K562 (cell line): Measurements from ENCODE around the gene PSMC6. TPM values are rescaled to one million over a fixed set of nuclear protein-coding genes. Genes with fewer than 3 reads are reported as not detected.

Source experiments
- CHD7 ChIP-seq: fragments of 200-600 bp; sonication (generic); IDR thresholded peaks from one replicate; pipeline ENCODE4 v1.6.1; 2012; ENCODE audit warnings: mild to moderate bottlenecking, low read depth, low read length, inconsistent platforms
- COPS2 ChIP-seq: fragments of 450-650 bp; conservative IDR thresholded peaks from 2 replicates; pipeline ENCODE4 v1.6.1; 2016; ENCODE audit warnings: mild to moderate bottlenecking, moderate library complexity
- CREB5 ChIP-seq: fragments of 250-450 bp; sonication (Bioruptor Pico); IDR thresholded peaks from 2 replicates; pipeline ENCODE4 v1.5.0; 2020; ENCODE audit warnings: mild to moderate bottlenecking
- CTBP1 ChIP-seq: fragments of 450-650 bp; IDR thresholded peaks from 2 replicates; pipeline ENCODE4 v1.6.1; 2016; ENCODE audit warnings: borderline replicate concordance
- CXXC5 ChIP-seq: fragments of 250-450 bp; sonication (Bioruptor Pico); IDR thresholded peaks from 2 replicates; pipeline ENCODE4 v1.8.0; 2022; ENCODE audit warnings: inconsistent platforms, mild to moderate bottlenecking, moderate library complexity
- GATAD2B ChIP-seq: fragments of 450-650 bp; IDR thresholded peaks from 2 replicates; pipeline ENCODE4 v1.6.1; 2017; ENCODE audit warnings: mild to moderate bottlenecking, borderline replicate concordance
- JUN ChIP-seq, 2 experiments: sonication (generic) in 1 of 2; formaldehyde crosslinking in 1 of 2; IDR thresholded peaks; 2 replicates each; pipeline versions ENCODE4 v1.6.1 to v1.8.0; 2012 to 2022; ENCODE audit warnings: borderline replicate concordance in 2 of 2, mild to moderate bottlenecking in 2 of 2, improper control_type of control experiment in 1 of 2, low read depth in 1 of 2, low read length in 1 of 2, missing genetic modification reagents in 1 of 2
- MNT ChIP-seq, 2 experiments: fragments of 450-650 bp; conservative IDR thresholded peaks; 2 replicates each; pipeline ENCODE4 v1.6.1; 2017; ENCODE audit warnings: mild to moderate bottlenecking in 2 of 2, moderate library complexity in 2 of 2
- MYC ChIP-seq, 2 experiments: fragments of 250-450 bp in 1 of 2; sonication (Bioruptor Pico) in 1 of 2; IDR thresholded peaks; 2 replicates each; pipeline versions ENCODE4 v1.5.1 to v1.6.1; 2012 to 2021; ENCODE audit warnings: low read depth in 2 of 2, borderline replicate concordance in 1 of 2, improper control_type of control experiment in 1 of 2, low read length in 1 of 2, mild to moderate bottlenecking in 1 of 2, moderate library complexity in 1 of 2
- RB1 ChIP-seq: fragments of 450-650 bp; IDR thresholded peaks from 2 replicates; pipeline ENCODE4 v1.6.1; 2017; ENCODE audit warnings: low read depth, mild to moderate bottlenecking
- RBFOX2 ChIP-seq: fragments of 200-400 bp; formaldehyde crosslinking; IDR thresholded peaks from 2 replicates; pipeline ENCODE4 v1.6.1; 2017; ENCODE audit warnings: low read depth, mild to moderate bottlenecking, low read length, moderate library complexity
- TCF7 ChIP-seq: sonication (generic); IDR thresholded peaks from 2 replicates; pipeline ENCODE4 v1.6.1; 2016; ENCODE audit warnings: antibody characterized with exemption, borderline replicate concordance
- polyA plus RNA-seq, 8 experiments: library from polyadenylated mRNA; depleted of rRNA in 4 of 8; stranded (reverse) in 5 of 8; unstranded in 3 of 8; fragments of >200 nt; fragmentation: Nextera tagmentation in 2 of 8; fragmentation: Illumina TruSeq in 1 of 8; extraction: Ambion mirVana in 2 of 8; extraction: Trizol in 1 of 8; gene quantifications; 2 replicates each; pipeline versions ENCODE4 v1.2.1 to v1.2.3, GENCODE V29; 2011 to 2014; ENCODE audit warnings: inconsistent platforms in 1 of 8, missing spikeins in 1 of 8
- total RNA-seq, 7 experiments: library from RNA; depleted of rRNA in 6 of 7; stranded (reverse); fragments of >200 nt in 6 of 7; fragmentation: Illumina TruSeq in 2 of 7; extraction: Trizol in 2 of 7; gene quantifications; 2 replicates each; pipeline versions ENCODE4 v1.2.1 to v1.2.3, GENCODE V29; 2011 to 2021; ENCODE audit warnings: low replicate concordance in 1 of 7

The PSMC6 gene
- total and polyA plus RNA-seq, 9 of the 15 experiments (the other 6 are each of a cell fraction or from before 2014, with no cell fraction given): 91.4 to 224 (median 182) TPM

- TF ChIP-seq CHD7: no peak
- TF ChIP-seq GATAD2B: 0 out of 2 replicates have a peak, but pooled peaks have one; percentile 40
- no peak for TF ChIP-seq TCF7
- no peak for TF ChIP-seq COPS2
- peak; percentile 72; the same call in 1 of the 2 replicates for TF ChIP-seq RB1
- TF ChIP-seq MYC (IDR thresholded peaks at IDR 0.05; ENCODE audit: low read depth, low read length): peak; percentile 48; the same call in 1 of the 2 replicates
- no peak for TF ChIP-seq MYC (CRISPR knock-in tag; IDR thresholded peaks at IDR 0.05; ENCODE audit: borderline replicate concordance, low read depth)
- no peak for TF ChIP-seq CREB5 (CRISPR knock-in tag)
- TF ChIP-seq CTBP1: 0 out of 2 replicates have a peak, but pooled peaks have one; percentile 49
- TF ChIP-seq MNT (conservative IDR thresholded peaks at IDR 0.05): peak in 1 of 2 experiments; percentile 36; a peak in 1 of 4 replicates
- TF ChIP-seq RBFOX2: peak; percentile 76
- TF ChIP-seq CXXC5 (CRISPR knock-in tag): peak; percentile 59
- no peak for TF ChIP-seq JUN (IDR thresholded peaks at IDR 0.05; ENCODE audit: borderline replicate concordance, low read depth, low read length)
- 0 out of 2 replicates have a peak, but pooled peaks have one; percentile 25 for TF ChIP-seq JUN (CRISPR knock-in tag; IDR thresholded peaks at IDR 0.05; ENCODE audit: borderline replicate concordance)
Measured at GRCh38 chr14:52695481-52696091, 11.4 kb upstream of the PSMC6 start, which contains the start of gene ERO1A (continued).
